Measurements from ENCODE around the gene INPP5D. TPM values are rescaled to one million over a fixed set of nuclear protein-coding genes. Genes with fewer than 3 reads are reported as not detected.

The INPP5D gene
- total RNA-seq, 4 donors from 2014 or later = 7.8 to 40.4 (median 26.1) TPM

DNA sequence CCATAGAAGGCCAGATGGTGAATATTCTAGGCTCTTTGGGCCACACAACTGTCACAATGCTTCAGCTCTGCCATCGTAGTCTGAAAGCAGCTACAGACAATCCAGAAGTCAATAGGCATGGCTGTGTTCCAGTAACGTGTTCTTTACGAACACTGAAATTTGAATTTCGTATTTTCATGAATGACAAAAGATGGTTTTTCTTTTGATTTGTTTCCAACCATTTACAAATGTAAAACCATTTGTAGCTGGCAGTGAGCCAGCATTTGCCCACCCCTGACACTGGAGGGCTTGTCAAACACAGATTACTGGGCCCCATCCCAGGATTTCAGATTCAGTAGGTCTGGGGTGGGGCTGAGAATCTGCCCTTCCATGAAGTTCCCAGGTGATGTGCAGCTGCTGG is 108.3 kb downstream of the INPP5D start:
- in situ Hi-C loops (cut with MboI; ENCODE audit: low pct_ligation_motif_present in 1 of 4, low pct_unique_long_range_greater_than_20kb in 1 of 4, low sequenced_read_pairs in 3 of 4) = no loop called here
- TF ChIP-seq POLR2AphosphoS5 (IDR thresholded peaks at IDR 0.05) = no peak
- TF ChIP-seq POLR2A (IDR thresholded peaks at IDR 0.05) = no peak
- no peak for TF ChIP-seq CTCF (IDR thresholded peaks at IDR 0.05)
- TF ChIP-seq EP300 (IDR thresholded peaks at IDR 0.05; ENCODE audit: low read depth) = no peak
- intact Hi-C loops (cut with DNase I; ENCODE audit: low total_unique reads) = no loop called here
- H3K9me3 ChIP-seq = no peaks in the 10 kb centered on the region
- H3K27ac ChIP-seq = no peak overlapping the region
- DNase-seq = no peak
- no peaks in the 10 kb centered on the region for H3K27me3 ChIP-seq
- H3K4me3 ChIP-seq = no peak overlapping the region
- no peaks in the 10 kb centered on the region for H3K36me3 ChIP-seq
- H3K4me1 ChIP-seq = peaks cover 0 to 13% (median 9%) of the 10 kb centered on the region in 4 donors
- WGBS, 2 donors (ENCODE audit: low coverage in 1 of 2) = 75 to 92% methylated on average over 4 of the region's 4 CpGs

DNA sequence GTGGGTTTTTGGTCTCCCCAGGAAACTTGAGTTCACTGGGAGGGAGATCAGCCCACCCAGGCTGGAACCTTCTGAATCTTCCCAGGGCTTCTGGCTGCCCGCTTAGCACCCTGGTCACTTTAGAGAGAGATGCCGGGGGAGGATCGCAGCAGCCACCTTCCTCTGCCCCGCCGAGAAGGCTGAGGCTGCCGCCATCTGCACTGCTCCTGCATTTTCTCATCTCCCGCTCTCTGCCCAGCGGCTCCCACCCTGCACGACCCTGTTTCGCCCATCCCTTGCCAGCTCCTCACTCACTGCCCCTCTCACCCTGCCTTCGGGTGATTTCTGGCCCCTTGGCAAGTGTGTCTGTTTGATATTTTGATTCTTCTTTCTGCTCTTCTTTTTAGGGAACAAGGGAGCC is 108.8 kb downstream of the INPP5D start:
- Histone ChIP-seq H3K27me3 (no peaks in the 10 kb centered on the region), H3K36me3 (no peaks in the 10 kb centered on the region), H3K4me3 (no peak overlapping the region), H3K27ac (no peak overlapping the region), H3K9me3 (no peaks in the 10 kb centered on the region), H3K4me1 (peaks cover 0 to 13% (median 9%) of the 10 kb centered on the region in 4 donors)
- TF ChIP-seq POLR2A (IDR thresholded peaks at IDR 0.05) (no peak), CTCF (IDR thresholded peaks at IDR 0.05) (no peak), EP300 (IDR thresholded peaks at IDR 0.05; ENCODE audit: low read depth) (no peak), POLR2AphosphoS5 (IDR thresholded peaks at IDR 0.05) (no peak)
- in situ Hi-C loops (cut with MboI; ENCODE audit: low pct_ligation_motif_present in 1 of 4, low pct_unique_long_range_greater_than_20kb in 1 of 4, low sequenced_read_pairs in 3 of 4) = no loop called here
- 86 to 91% methylated on average over 7 to 11 of the region's 11 CpGs for WGBS, 2 donors (ENCODE audit: low coverage in 1 of 2)
- intact Hi-C loops (cut with DNase I; ENCODE audit: low total_unique reads) = no loop called here
- no peak for DNase-seq

- in situ Hi-C loops (cut with MboI; ENCODE audit: low pct_ligation_motif_present in 1 of 4, low pct_unique_long_range_greater_than_20kb in 1 of 4, low sequenced_read_pairs in 3 of 4) (no loop called here), intact Hi-C loops (cut with DNase I; ENCODE audit: low total_unique reads) (no loop called here)
- Histone ChIP-seq H3K4me3 (no peak overlapping the region), H3K27me3 (no peaks in the 10 kb centered on the region), H3K36me3 (no peaks in the 10 kb centered on the region), H3K4me1 (peaks cover 0 to 5% (median 4%) of the 10 kb centered on the region in 4 donors), H3K9me3 (no peaks in the 10 kb centered on the region), H3K27ac (no peak overlapping the region)
- TF ChIP-seq CTCF (IDR thresholded peaks at IDR 0.05) (no peak), POLR2AphosphoS5 (IDR thresholded peaks at IDR 0.05) (no peak)
- WGBS, 2 donors (ENCODE audit: low coverage in 1 of 2) = 96 to 100% methylated on average over 2 of the region's 2 CpGs
- DNase-seq = no peak
Measured at GRCh38 chr2:233171344-233171743, 111.2 kb downstream of the INPP5D start.

DNA sequence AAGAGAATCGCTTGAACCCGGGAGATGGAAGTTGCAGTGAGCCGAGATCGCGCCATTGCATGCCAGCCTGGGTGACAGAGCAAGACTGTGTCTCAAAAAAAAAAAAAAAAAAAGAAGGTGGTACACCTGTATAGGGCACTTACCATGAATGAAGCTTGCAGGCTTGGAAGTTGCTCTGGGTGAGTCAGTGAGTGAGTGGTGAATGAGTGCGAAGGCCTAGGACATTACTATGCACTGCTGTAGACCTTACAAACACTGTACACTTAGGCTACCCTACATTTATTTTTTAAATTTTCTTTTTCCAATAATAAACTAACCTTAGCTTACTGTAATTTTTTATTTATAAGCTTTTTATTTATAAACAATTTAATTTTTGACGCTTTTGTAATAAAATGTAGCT is 113.0 kb downstream of the INPP5D start:
- intact Hi-C loops (cut with DNase I; ENCODE audit: low total_unique reads) = no loop called here
- in situ Hi-C loops (cut with MboI; ENCODE audit: low pct_ligation_motif_present in 1 of 4, low pct_unique_long_range_greater_than_20kb in 1 of 4, low sequenced_read_pairs in 3 of 4) = no loop called here
- no peaks in the 10 kb centered on the region for H3K9me3 ChIP-seq
- no peaks in the 10 kb centered on the region for H3K36me3 ChIP-seq
- no peak overlapping the region for H3K27ac ChIP-seq
- no peak overlapping the region for H3K4me3 ChIP-seq
- no peaks in the 10 kb centered on the region for H3K4me1 ChIP-seq
- H3K27me3 ChIP-seq = no peaks in the 10 kb centered on the region
- no peak for TF ChIP-seq CTCF (IDR thresholded peaks at IDR 0.05)
- TF ChIP-seq EP300 (IDR thresholded peaks at IDR 0.05; ENCODE audit: low read depth) = no peak
- TF ChIP-seq POLR2AphosphoS5 (IDR thresholded peaks at IDR 0.05) = no peak
- no peak for TF ChIP-seq POLR2A (IDR thresholded peaks at IDR 0.05)
- 97 to 98% methylated on average over 3 to 7 of the region's 7 CpGs for WGBS, 2 donors (ENCODE audit: low coverage in 1 of 2)
- DNase-seq = no peak

Data from transverse colon (tissue), 4 donors.